Measurements from ENCODE around the gene JDP2.
"Not testable (repeated sequence)": the region's sequence is repeated elsewhere in the genome, so short reads cannot be mapped to it uniquely, and the experiment has no call there.

Gene JDP2

GRCh38 chr14:75427482-75428229 lies at the start of gene JDP2:
Gene JDP2, plus strand, starts transcription at chr14:75428022. Its CDS starts 9,899 bp downstream, at chr14:75437921.
- FAIRE-seq, result no peak

- FAIRE-seq, result no peak
These were observed 48.4 kb upstream of the JDP2 start for GRCh38 chr14:75379246-75379929.

GRCh38 chr14:75379930-75380270 lies 47.9 kb upstream of the JDP2 start:
- no peak for FAIRE-seq

- FAIRE-seq, result no peak
These were observed 47.2 kb upstream of the JDP2 start for GRCh38 chr14:75380656-75381055.

- no peak for FAIRE-seq
These were observed 46.2 kb upstream of the JDP2 start for GRCh38 chr14:75381642-75382041.

GRCh38 chr14:75383219-75383618 lies 44.6 kb upstream of the JDP2 start:
- not testable (repeated sequence) for FAIRE-seq

GRCh38 chr14:75383721-75384120 lies 44.1 kb upstream of the JDP2 start:
- FAIRE-seq, result no peak

- FAIRE-seq, result no peak
These were observed 38.1 kb upstream of the JDP2 start for GRCh38 chr14:75389679-75390078.

- FAIRE-seq, result no peak
These were observed 37.6 kb upstream of the JDP2 start for GRCh38 chr14:75390183-75390582.

GRCh38 chr14:75391953-75392352 lies 35.9 kb upstream of the JDP2 start:
- no peak for FAIRE-seq

GRCh38 chr14:75392686-75393641 lies 34.9 kb upstream of the JDP2 start:
- FAIRE-seq, result no peak

GRCh38 chr14:75393794-75394193 lies 34.0 kb upstream of the JDP2 start:
- FAIRE-seq, result no peak

- no peak for FAIRE-seq
These were observed 32.0 kb upstream of the JDP2 start for GRCh38 chr14:75395862-75396261.

- FAIRE-seq, result no peak
These were observed 28.5 kb upstream of the JDP2 start for GRCh38 chr14:75399321-75399720.

- FAIRE-seq, result no peak
These were observed 27.7 kb upstream of the JDP2 start for GRCh38 chr14:75399843-75400775.

- FAIRE-seq, result no peak
These were observed 26.5 kb upstream of the JDP2 start for GRCh38 chr14:75401361-75401760.

- no peak for FAIRE-seq
These were observed 24.9 kb upstream of the JDP2 start for GRCh38 chr14:75402867-75403413.

GRCh38 chr14:75404847-75405246 lies 23.0 kb upstream of the JDP2 start:
- no peak for FAIRE-seq

GRCh38 chr14:75406102-75406501 lies 21.7 kb upstream of the JDP2 start:
- FAIRE-seq, result no peak

- no peak for FAIRE-seq
These were observed 21.0 kb upstream of the JDP2 start for GRCh38 chr14:75406856-75407255.

GRCh38 chr14:75409316-75410205 lies 18.3 kb upstream of the JDP2 start:
- no peak for FAIRE-seq

Measured in TTC549 (cell line).